NCI-H2196 (cell line): ENCODE measurements around the gene MYO18B.

Experiments used
- DNase-seq: peaks from one replicate; lab custom pipeline; 2025; ENCODE audit not compliant: unreplicated experiment; lab: John Stamatoyannopoulos, UW

MYO18B gene

GRCh38 chr22:26033586-26033985 lies 291.6 kb downstream of the MYO18B start:
- no peak for DNase-seq

GRCh38 chr22:26035523-26035922 lies 293.5 kb downstream of the MYO18B start:
- DNase-seq = no peak

GRCh38 chr22:26038365-26038764 lies 296.4 kb downstream of the MYO18B start:
- no peak for DNase-seq

GRCh38 chr22:26041931-26042330 lies 299.9 kb downstream of the MYO18B start:
- no peak for DNase-seq

- no peak for DNase-seq
Measured at GRCh38 chr22:26043031-26043430, 301.0 kb downstream of the MYO18B start.

GRCh38 chr22:26045051-26045450 lies 303.1 kb downstream of the MYO18B start:
- peak; percentile 63 for DNase-seq

GRCh38 chr22:26045860-26046259 lies 303.9 kb downstream of the MYO18B start:
- DNase-seq = peak; percentile 24

GRCh38 chr22:26047516-26047915 lies 305.5 kb downstream of the MYO18B start:
- DNase-seq = no peak

- DNase-seq = no peak
Measured at GRCh38 chr22:26047920-26048319, 305.9 kb downstream of the MYO18B start.

GRCh38 chr22:26050079-26050478 lies 308.1 kb downstream of the MYO18B start:
- DNase-seq = no peak

- no peak for DNase-seq
Measured at GRCh38 chr22:26053737-26054316, 311.8 kb downstream of the MYO18B start.

- DNase-seq = no peak
Measured at GRCh38 chr22:26054841-26055605, 313.0 kb downstream of the MYO18B start.

GRCh38 chr22:26055693-26056092 lies 313.7 kb downstream of the MYO18B start:
- DNase-seq = no peak

- DNase-seq = no peak
Measured at GRCh38 chr22:26056455-26057200, 314.6 kb downstream of the MYO18B start.

- no peak for DNase-seq
Measured at GRCh38 chr22:26057731-26058130, 315.7 kb downstream of the MYO18B start.

- no peak for DNase-seq
Measured at GRCh38 chr22:26064048-26064447, 322.1 kb downstream of the MYO18B start.

- peak; percentile 31 for DNase-seq
Measured at GRCh38 chr22:26065847-26066246, 323.9 kb downstream of the MYO18B start.

GRCh38 chr22:26066534-26066933 lies 324.5 kb downstream of the MYO18B start:
- peak; percentile 49 for DNase-seq

- DNase-seq = no peak
Measured at GRCh38 chr22:26068571-26068970, 326.6 kb downstream of the MYO18B start.

- no peak for DNase-seq
Measured at GRCh38 chr22:26072621-26073020, 330.6 kb downstream of the MYO18B start.

- no peak for DNase-seq
Measured at GRCh38 chr22:26075251-26075650, 333.3 kb downstream of the MYO18B start.

- no peak for DNase-seq
Measured at GRCh38 chr22:26079009-26079408, 337.0 kb downstream of the MYO18B start.
